Prostate gland (tissue), 2 donors: Measurements from ENCODE around the gene MYLK.

ENCODE experiments used
- CTCF ChIP-seq, 4 experiments: fragments of 200-600 bp in 2 of 4; fragments of 450-650 bp in 2 of 4; sonication (generic) in 2 of 4; IDR thresholded peaks; 1 replicate in 3 of 4; 2 replicates in 1 of 4; pipeline ENCODE4 v1.5.1; 2016 to 2019; ENCODE audit warnings: antibody characterized with exemption in 4 of 4, mild to moderate bottlenecking in 2 of 4, moderate library complexity in 2 of 4
- POLR2A ChIP-seq: fragments of 450-650 bp; IDR thresholded peaks from one replicate; pipeline ENCODE4 v1.6.1; 2016; ENCODE audit warnings: antibody characterized with exemption, mild to moderate bottlenecking
- POLR2AphosphoS5 ChIP-seq: sonication (generic); formaldehyde crosslinking; IDR thresholded peaks from one replicate; pipeline ENCODE4 v1.6.1; 2017; ENCODE audit warnings: antibody characterized with exemption

GRCh38 chr3:123834631-123835030 is 49.5 kb downstream of the MYLK start:
- TF ChIP-seq CTCF (IDR thresholded peaks at IDR 0.05) (no peak), POLR2A (no peak), POLR2AphosphoS5 (no peak)
